Endometrium (tissue), 2 donors: ENCODE data around the gene SHANK1.

ENCODE experiments used
- FAIRE-seq: peaks from 2 replicates; lab custom pipeline; 2012; peaks lifted over from hg19 to GRCh38; lab: Jason Lieb, UNC
- donor health status: control.
- donor health status: control.

The SHANK1 gene

GRCh38 chr19:50686310-50687032 lies 33.1 kb downstream of the SHANK1 start:
- no peak for FAIRE-seq

GRCh38 chr19:50679177-50680125 lies 40.2 kb downstream of the SHANK1 start:
- no peak for FAIRE-seq

- FAIRE-seq = no peak
Observed at GRCh38 chr19:50678323-50678722, 41.3 kb downstream of the SHANK1 start.

GRCh38 chr19:50677636-50678035 lies 42.0 kb downstream of the SHANK1 start:
- FAIRE-seq = no peak

GRCh38 chr19:50676625-50677197 lies 42.9 kb downstream of the SHANK1 start:
- FAIRE-seq = no peak

GRCh38 chr19:50673118-50673517 lies 46.5 kb downstream of the SHANK1 start:
- FAIRE-seq = no peak

GRCh38 chr19:50670102-50670380 lies 49.6 kb downstream of the SHANK1 start:
- FAIRE-seq = no peak

- FAIRE-seq = no peak
Observed at GRCh38 chr19:50669302-50670101, 50.1 kb downstream of the SHANK1 start.

- FAIRE-seq = no peak
Observed at GRCh38 chr19:50668879-50669278, 50.7 kb downstream of the SHANK1 start.

GRCh38 chr19:50668416-50668815 lies 51.2 kb downstream of the SHANK1 start:
- no peak for FAIRE-seq

- no peak for FAIRE-seq
Observed at GRCh38 chr19:50667759-50668231, 51.8 kb downstream of the SHANK1 start.

- no peak for FAIRE-seq
Observed at GRCh38 chr19:50667177-50667758, 52.3 kb downstream of the SHANK1 start.

GRCh38 chr19:50666346-50667176 lies 53.0 kb downstream of the SHANK1 start:
- FAIRE-seq = no peak

- FAIRE-seq = no peak
Observed at GRCh38 chr19:50664204-50664603, 55.4 kb downstream of the SHANK1 start.

GRCh38 chr19:50663482-50663790 lies 56.2 kb downstream of the SHANK1 start:
- no peak for FAIRE-seq

- no peak for FAIRE-seq
Observed at GRCh38 chr19:50662651-50663481, 56.7 kb downstream of the SHANK1 start.

GRCh38 chr19:50661766-50662650 lies 57.6 kb downstream of the SHANK1 start:
- no peak for FAIRE-seq

GRCh38 chr19:50661023-50661422 lies 58.6 kb downstream of the SHANK1 start:
- FAIRE-seq = no peak

GRCh38 chr19:50660088-50660366 lies 59.6 kb downstream of the SHANK1 start:
- FAIRE-seq = no peak
